Stomach smooth muscle (tissue), 2 donors: ENCODE results near the gene IL4.

Source experiments
- H3K27ac ChIP-seq: one replicate; pipeline ENCODE4 v1.7.0; 2013; ENCODE audit warnings: mild to moderate bottlenecking, low read length, inconsistent platforms
- H3K27me3 ChIP-seq, 2 donors: one replicate each; pipeline ENCODE4 v1.7.0; 2013; ENCODE audit warnings: low read length in 2 of 2; ENCODE audit not compliant: insufficient read depth in 2 of 2, control insufficient read depth in 1 of 2
- H3K36me3 ChIP-seq, 2 donors: one replicate each; pipeline ENCODE4 v1.7.0; 2013; ENCODE audit warnings: low read length in 2 of 2; ENCODE audit not compliant: control insufficient read depth in 2 of 2, insufficient read depth in 2 of 2
- H3K4me1 ChIP-seq: one replicate; pipeline ENCODE4 v1.7.0; 2013; ENCODE audit warnings: low read length; ENCODE audit not compliant: control insufficient read depth, insufficient read depth
- H3K4me3 ChIP-seq, 2 donors: one replicate each; pipeline ENCODE4 v1.7.0; 2013; ENCODE audit warnings: low read length in 2 of 2
- H3K9ac ChIP-seq, 2 donors: one replicate each; pipeline ENCODE4 v1.7.0; 2013; ENCODE audit warnings: low read length in 2 of 2, mild to moderate bottlenecking in 1 of 2
- H3K9me3 ChIP-seq, 2 donors: one replicate each; pipeline ENCODE4 v1.7.0; 2013; ENCODE audit warnings: low read length in 2 of 2; ENCODE audit not compliant: control insufficient read depth in 2 of 2
- donor health status: healthy.
- donor health status: Pancreatic carcinoma.

The IL4 gene

DNA sequence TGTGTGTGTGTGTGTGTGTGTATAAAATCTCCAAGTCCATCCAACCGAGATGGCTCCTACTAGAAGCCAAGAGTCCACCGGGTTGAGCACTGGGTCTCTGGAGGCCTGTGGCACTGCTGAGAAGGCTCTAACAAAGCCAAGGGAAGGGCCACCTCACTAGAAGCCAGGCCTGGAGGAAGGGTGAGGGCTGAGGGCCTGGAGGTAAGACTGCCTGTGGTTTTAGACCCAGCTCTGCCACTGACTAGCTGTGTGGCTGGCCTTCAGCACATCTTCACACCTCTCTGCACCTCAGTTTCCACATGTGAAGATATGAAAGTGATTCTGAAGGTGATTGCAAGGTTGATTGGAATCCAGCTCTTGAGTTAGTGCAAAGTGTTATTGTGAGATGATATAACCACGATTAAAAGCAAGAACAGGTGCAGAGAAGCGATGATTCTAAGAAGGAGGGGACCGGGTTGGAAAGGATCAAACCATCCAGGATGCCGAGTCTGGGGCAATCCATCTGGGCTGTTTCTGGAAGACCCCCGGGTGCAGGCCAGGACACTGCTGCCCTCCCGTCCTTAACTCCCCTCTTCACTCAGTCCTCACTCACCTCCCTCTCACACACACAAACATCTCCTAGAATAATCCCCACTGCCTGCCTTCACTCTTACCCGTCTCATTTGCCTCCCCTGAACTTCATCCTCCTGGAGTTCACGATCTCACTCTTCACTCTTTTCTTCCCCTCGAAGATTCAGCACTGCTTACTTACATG lies 2.3 kb downstream of the IL4 start:
- no peaks in the 10 kb centered on the region for H3K9me3 ChIP-seq
- no peaks in the 10 kb centered on the region for H3K36me3 ChIP-seq
- H3K9ac ChIP-seq, result no peak overlapping the region
- peaks cover 17% of the 10 kb centered on the region for H3K4me1 ChIP-seq
- H3K4me3 ChIP-seq, result no peak overlapping the region
- no peaks in the 10 kb centered on the region for H3K27me3 ChIP-seq
- no peak overlapping the region for H3K27ac ChIP-seq

DNA sequence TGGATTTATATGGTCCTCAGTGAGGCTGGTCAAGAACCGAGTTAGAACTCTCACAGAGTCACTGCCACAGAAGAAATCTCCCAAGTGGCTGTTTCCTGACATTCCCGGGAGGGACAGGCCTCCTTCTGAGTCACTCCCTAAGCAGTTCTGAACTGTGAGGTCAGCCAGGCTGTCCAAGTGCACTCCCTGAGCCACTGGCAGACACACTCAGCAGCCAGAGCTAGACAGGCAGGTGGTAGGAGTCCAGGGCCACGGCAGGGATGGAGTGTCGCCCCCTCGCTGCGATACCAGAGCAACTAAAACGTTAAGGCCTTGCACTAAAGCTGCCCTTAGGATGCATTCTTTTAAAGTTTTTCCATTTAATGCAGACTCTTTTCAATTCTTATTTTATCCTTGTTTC lies 3.4 kb downstream of the IL4 start:
- Histone ChIP-seq H3K27ac (no peak overlapping the region), H3K9ac (no peak overlapping the region), H3K36me3 (no peaks in the 10 kb centered on the region), H3K9me3 (no peaks in the 10 kb centered on the region), H3K4me3 (no peak overlapping the region), H3K27me3 (no peaks in the 10 kb centered on the region), H3K4me1 (peaks cover 17% of the 10 kb centered on the region)

DNA sequence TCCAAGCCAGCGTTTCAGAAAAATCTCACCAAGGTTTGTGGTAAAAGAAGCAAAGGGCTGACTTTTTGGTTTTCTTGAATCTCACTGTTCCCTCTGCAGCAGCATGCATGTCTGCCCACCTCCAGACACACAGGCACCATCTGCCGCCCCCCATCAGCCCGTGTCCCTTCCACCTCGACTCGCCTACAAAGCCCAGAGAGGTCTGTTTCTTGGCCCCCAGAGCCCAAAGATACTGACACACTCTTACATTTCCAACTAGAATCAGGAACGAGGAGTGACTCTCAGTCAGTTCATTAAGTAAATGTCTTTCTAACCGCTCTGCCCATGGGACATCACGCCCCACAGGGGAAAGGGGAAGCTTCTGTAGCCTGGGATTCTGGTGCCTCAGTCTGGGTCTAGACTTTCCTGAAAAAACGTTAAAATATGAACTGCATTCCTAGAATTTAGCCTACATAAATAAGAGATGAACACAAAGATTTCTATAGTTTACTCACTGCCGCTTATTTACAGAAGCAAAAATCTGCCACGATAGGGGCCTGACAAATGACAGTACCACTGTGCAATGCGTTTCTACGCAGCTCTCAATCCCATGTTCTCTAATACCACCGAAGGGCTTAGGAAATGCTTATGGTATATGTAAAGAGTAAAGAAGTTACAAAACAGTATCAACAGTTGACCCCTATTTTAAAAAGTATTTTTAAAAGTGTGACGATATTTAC lies 4.1 kb downstream of the IL4 start:
- H3K27ac ChIP-seq, result no peak overlapping the region
- no peak overlapping the region for H3K9ac ChIP-seq
- H3K4me3 ChIP-seq, result no peak overlapping the region
- H3K36me3 ChIP-seq, result no peaks in the 10 kb centered on the region
- peaks cover 14% of the 10 kb centered on the region for H3K4me1 ChIP-seq
- H3K27me3 ChIP-seq, result no peaks in the 10 kb centered on the region
- H3K9me3 ChIP-seq, result no peaks in the 10 kb centered on the region

DNA sequence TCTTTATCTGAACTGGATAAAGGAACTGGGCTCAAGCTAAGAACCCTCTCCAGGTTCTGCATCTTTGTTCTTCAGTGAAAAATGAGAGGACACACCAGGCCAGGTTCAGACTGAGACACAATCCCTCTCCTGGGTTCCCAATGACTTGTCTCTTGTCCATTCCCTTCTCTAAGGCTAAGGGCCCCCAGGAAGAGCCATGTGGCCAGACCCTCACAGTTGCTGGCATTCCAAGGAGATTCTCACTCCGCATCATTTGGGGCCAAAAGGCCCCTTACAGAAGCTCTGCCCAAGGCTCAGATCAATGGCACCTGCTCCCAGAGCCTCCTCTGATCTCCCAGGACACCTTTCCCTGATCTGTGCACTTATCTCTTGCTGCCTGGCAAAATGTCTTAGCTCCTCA lies 4.9 kb downstream of the IL4 start:
- peaks cover 14% of the 10 kb centered on the region for H3K4me1 ChIP-seq
- H3K9me3 ChIP-seq, result no peaks in the 10 kb centered on the region
- H3K9ac ChIP-seq, result no peak overlapping the region
- no peak overlapping the region for H3K4me3 ChIP-seq
- H3K27ac ChIP-seq, result no peak overlapping the region
- H3K27me3 ChIP-seq, result no peaks in the 10 kb centered on the region
- H3K36me3 ChIP-seq, result no peaks in the 10 kb centered on the region

DNA sequence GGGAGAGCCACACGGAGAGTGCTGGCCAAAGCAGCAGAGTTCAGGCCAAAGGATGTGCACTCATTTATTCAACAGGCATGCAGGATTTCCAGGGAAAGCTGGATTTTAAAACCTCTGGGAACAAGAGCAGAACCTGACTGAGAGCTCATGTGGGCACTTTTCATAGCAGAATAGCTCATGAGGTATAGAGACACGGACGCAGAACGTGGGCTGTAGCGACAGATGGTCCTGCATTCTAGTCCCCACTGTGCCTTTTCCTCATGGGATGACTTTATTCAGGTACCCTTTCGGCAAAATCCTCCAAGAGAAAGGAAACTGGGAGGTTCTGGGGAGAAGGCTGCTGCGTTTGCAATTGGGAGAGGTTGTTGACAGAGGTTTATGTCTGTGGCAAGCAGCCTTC lies 5.4 kb downstream of the IL4 start:
- Histone ChIP-seq H3K9me3 (no peaks in the 10 kb centered on the region), H3K36me3 (no peaks in the 10 kb centered on the region), H3K27ac (no peak overlapping the region), H3K27me3 (no peaks in the 10 kb centered on the region), H3K4me3 (no peak overlapping the region), H3K4me1 (peaks cover 13% of the 10 kb centered on the region), H3K9ac (no peak overlapping the region)

DNA sequence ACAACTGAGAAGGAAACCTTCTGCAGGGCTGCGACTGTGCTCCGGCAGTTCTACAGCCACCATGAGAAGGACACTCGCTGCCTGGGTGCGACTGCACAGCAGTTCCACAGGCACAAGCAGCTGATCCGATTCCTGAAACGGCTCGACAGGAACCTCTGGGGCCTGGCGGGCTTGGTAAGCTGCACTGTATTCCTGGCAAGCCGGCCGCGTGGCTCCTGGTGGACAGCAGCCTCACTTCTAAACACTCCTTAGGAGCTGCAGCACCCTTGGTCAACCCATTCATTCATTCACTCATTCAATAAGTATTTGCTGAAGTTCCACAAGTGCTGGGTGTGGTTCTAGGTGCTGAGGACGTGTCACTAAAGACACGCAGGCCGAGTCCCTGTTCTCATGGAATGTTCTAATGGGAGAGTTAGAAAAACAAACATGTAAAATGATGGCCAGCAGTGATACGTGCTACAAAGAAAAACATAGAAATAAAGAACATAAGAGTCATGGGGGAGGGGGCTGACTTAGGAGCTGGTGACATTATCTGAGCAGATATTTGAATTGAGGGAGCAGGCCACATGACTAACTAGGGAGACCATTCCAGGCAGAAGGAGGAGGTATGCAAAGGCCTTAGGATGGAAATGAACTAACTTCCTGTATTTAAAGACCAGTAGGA lies 6.1 kb downstream of the IL4 start:
- Histone ChIP-seq H3K36me3 (no peaks in the 10 kb centered on the region), H3K4me3 (no peak overlapping the region), H3K4me1 (peaks cover 8% of the 10 kb centered on the region), H3K27ac (no peak overlapping the region), H3K27me3 (no peaks in the 10 kb centered on the region), H3K9ac (no peak overlapping the region), H3K9me3 (no peaks in the 10 kb centered on the region)

DNA sequence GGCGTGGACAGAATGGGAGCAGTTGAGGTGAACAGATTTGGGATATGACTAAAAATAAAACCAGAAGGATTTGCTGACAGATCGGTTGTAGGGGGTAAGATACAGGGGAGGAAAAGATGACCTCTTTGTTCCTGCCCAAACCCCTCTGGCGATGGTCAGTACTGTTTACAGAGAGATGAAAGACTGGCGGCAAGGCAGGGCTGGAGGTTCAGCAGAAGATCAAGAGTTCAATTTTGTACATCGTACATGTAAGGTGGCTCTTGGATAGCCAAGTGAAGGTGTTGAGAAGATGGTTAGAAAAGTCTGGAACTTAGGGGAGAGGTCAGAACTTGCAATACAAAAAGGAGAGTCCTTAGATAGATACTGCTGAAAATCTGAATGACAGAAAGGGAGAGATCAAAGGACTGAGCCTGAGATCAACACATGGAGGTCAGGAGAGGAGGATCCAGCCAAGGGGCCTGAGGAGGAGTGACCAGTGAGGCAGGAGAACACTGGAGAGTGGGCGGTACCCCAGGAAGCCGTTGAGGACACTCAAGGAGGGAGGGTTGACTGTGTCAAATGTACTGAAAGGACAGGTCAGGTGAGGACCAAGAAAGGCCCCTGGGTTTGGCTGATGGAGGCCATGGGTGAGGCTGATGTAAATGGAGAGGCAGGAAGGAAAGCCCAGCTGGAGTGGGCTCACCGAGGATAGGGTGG lies 7.1 kb downstream of the IL4 start:
- H3K9ac ChIP-seq, result no peak overlapping the region
- H3K4me3 ChIP-seq, result no peak overlapping the region
- H3K27me3 ChIP-seq, result no peaks in the 10 kb centered on the region
- peaks cover 4% of the 10 kb centered on the region for H3K4me1 ChIP-seq
- H3K9me3 ChIP-seq, result no peaks in the 10 kb centered on the region
- H3K27ac ChIP-seq, result no peak overlapping the region
- no peaks in the 10 kb centered on the region for H3K36me3 ChIP-seq

DNA sequence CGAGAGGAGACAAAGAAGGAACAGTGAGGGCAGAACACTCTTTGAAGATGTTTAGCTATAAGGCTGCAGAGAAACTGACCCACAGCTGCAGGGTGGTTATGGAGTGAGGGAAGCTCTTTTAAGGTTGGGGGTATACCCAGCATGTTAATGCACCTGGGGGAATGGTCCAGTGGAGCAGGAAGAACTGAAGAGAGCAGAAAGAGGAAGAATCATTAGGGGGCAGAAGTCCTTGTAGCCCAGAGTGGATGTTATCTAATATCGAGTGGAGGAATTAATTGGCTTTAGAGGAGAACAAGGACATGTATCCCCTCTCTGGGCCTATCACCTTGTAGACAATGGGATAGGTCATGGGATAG lies 7.7 kb downstream of the IL4 start:
- Histone ChIP-seq H3K9me3 (no peaks in the 10 kb centered on the region), H3K27me3 (no peaks in the 10 kb centered on the region), H3K4me1 (peaks cover 4% of the 10 kb centered on the region), H3K9ac (no peak overlapping the region), H3K27ac (no peak overlapping the region), H3K4me3 (no peak overlapping the region), H3K36me3 (no peaks in the 10 kb centered on the region)

DNA sequence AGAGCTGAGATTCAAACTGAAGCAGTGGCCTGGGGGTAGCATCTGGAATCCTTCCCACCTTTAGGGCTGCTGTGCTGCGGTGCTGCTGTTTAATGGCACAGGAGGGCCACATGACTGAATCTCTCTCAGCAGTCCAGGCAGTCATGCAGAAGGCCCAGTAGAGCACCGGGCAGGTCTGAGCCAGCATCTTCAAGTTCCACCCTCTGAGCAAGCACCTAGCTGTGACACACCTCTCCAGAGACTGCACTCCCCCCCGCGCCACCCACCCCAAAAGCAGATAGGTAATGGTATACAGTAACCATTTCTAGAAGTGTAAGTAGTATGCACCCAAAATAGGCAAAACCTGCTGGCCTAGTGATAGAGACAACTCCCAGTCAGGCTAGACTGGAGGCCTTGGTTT lies 8.2 kb downstream of the IL4 start:
- Histone ChIP-seq H3K27me3 (no peaks in the 10 kb centered on the region), H3K4me3 (no peak overlapping the region), H3K9ac (no peak overlapping the region), H3K27ac (no peak overlapping the region), H3K36me3 (no peaks in the 10 kb centered on the region), H3K9me3 (no peaks in the 10 kb centered on the region), H3K4me1 (peaks cover 4% of the 10 kb centered on the region)

DNA sequence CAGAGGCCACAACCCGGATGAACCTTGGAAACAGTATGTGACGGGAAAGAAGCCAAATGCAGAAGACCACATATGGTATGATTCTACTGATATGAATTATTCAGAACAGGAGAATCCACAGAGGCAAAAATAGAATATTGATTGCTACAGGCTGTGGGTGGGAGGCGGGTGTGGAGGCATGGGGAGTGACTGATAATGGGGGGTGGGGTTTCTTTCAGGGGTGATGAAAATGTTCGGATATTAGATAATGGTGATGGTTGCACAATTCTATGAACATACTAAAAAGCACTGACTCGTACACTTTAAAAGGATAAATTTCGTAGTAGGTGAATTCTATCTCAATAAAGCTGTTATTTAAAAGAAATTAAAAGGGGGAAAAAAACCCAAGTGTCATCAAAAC lies 10.7 kb downstream of the IL4 start:
- no peaks in the 10 kb centered on the region for H3K9me3 ChIP-seq

More for the DNA sequence above, 10.7 kb downstream of the IL4 start:
- H3K4me3 ChIP-seq, result no peak overlapping the region
- no peaks in the 10 kb centered on the region for H3K36me3 ChIP-seq
- no peaks in the 10 kb centered on the region for H3K27me3 ChIP-seq
- H3K27ac ChIP-seq, result no peak overlapping the region
- H3K4me1 ChIP-seq, result no peaks in the 10 kb centered on the region
- H3K9ac ChIP-seq, result no peak overlapping the region
